K562 (cell line): ENCODE measurements around the gene SH3BP5L. TPM values are rescaled to one million over a fixed set of nuclear protein-coding genes. Genes with fewer than 3 reads are reported as not detected.

ENCODE experiments used
- CBFA2T2 ChIP-seq: fragments of 450-650 bp; conservative IDR thresholded peaks from 2 replicates; pipeline ENCODE4 v1.6.1; 2017; ENCODE audit warnings: mild to moderate bottlenecking
- CBFA2T3 ChIP-seq: fragments of 450-650 bp; IDR thresholded peaks from 2 replicates; pipeline ENCODE4 v1.6.1; 2017
- EHMT2 ChIP-seq: fragments of 450-650 bp; IDR thresholded peaks from 2 replicates; pipeline ENCODE4 v1.6.1; 2018; ENCODE audit warnings: antibody characterized with exemption
- IFI16 ChIP-seq: fragments of 250-450 bp; sonication (Bioruptor Pico); IDR thresholded peaks from 2 replicates; pipeline ENCODE4 v2.1.2; 2022; ENCODE audit warnings: mild to moderate bottlenecking, inconsistent platforms
- LCOR ChIP-seq: sonication (generic); formaldehyde crosslinking; IDR thresholded peaks from 2 replicates; pipeline ENCODE4 v1.8.0; 2022; ENCODE audit warnings: mild to moderate bottlenecking, missing genetic modification reagents
- NR2C2 ChIP-seq, 2 experiments: fragments of 200-800 bp in 1 of 2; sonication (Bioruptor generic) in 1 of 2; sonication (generic) in 1 of 2; formaldehyde crosslinking in 1 of 2; IDR thresholded peaks; 2 replicates each; pipeline versions ENCODE4 v1.6.1 to v1.8.0; 2016 to 2022; ENCODE audit warnings: mild to moderate bottlenecking in 1 of 2, missing compliant biosample characterization in 1 of 2, missing genetic modification characterization in 1 of 2, missing genetic modification reagents in 1 of 2
- POLR2G ChIP-seq: fragments of 200-400 bp; formaldehyde crosslinking; IDR thresholded peaks from 2 replicates; pipeline ENCODE4 v1.6.1; 2017; ENCODE audit warnings: low read depth, mild to moderate bottlenecking, antibody characterized with exemption, low read length, moderate library complexity
- POLR3A ChIP-seq: IDR thresholded peaks from 2 replicates; pipeline ENCODE4 v1.6.1; 2011; ENCODE audit warnings: borderline replicate concordance, mild to moderate bottlenecking, moderate library complexity; ENCODE audit not compliant: insufficient read length, insufficient read depth; ENCODE audit errors: extremely low read depth
- SIRT6 ChIP-seq: IDR thresholded peaks from one replicate; pipeline ENCODE4 v1.6.1; 2012; ENCODE audit warnings: low read depth, mild to moderate bottlenecking, control low read depth, inconsistent platforms, low read length, moderate library complexity
- SMAD4 ChIP-seq: fragments of 250-450 bp; sonication (Bioruptor Pico); conservative IDR thresholded peaks from 2 replicates; pipeline ENCODE4 v1.8.0; 2021; ENCODE audit warnings: inconsistent platforms, mild to moderate bottlenecking, moderate library complexity
- SREBF2 ChIP-seq: sonication (generic); formaldehyde crosslinking; IDR thresholded peaks from 2 replicates; pipeline ENCODE4 v1.4.0; 2020; ENCODE audit warnings: mild to moderate bottlenecking, missing genetic modification reagents
- SUPT5H ChIP-seq: fragments of 450-650 bp; IDR thresholded peaks from 2 replicates; pipeline ENCODE4 v1.6.1; 2016
- TAF7 ChIP-seq: fragments of 450-650 bp; IDR thresholded peaks from 2 replicates; pipeline ENCODE4 v1.6.1; 2016; ENCODE audit warnings: missing genetic modification characterization, missing compliant biosample characterization
- ZKSCAN1 ChIP-seq: fragments of 150-350 bp; IDR thresholded peaks from 2 replicates; pipeline ENCODE4 v1.6.1; 2016; ENCODE audit warnings: low read depth, low read length
- ZNF143 ChIP-seq: sonication (generic); formaldehyde crosslinking; IDR thresholded peaks from 2 replicates; pipeline ENCODE4 v1.9.0; 2022; ENCODE audit warnings: mild to moderate bottlenecking, missing genetic modification reagents
- ZNF324 ChIP-seq: fragments of 250-450 bp; sonication (Bioruptor Pico); IDR thresholded peaks from 2 replicates; pipeline ENCODE4 v1.4.0; 2020; ENCODE audit warnings: mild to moderate bottlenecking
- ZNF431 ChIP-seq: sonication (generic); formaldehyde crosslinking; IDR thresholded peaks from 2 replicates; pipeline ENCODE4 v1.8.0; 2022; ENCODE audit warnings: mild to moderate bottlenecking, missing genetic modification reagents
- ZSCAN29 ChIP-seq: fragments of 450-650 bp; IDR thresholded peaks from 2 replicates; pipeline ENCODE4 v1.6.1; 2017
- polyA plus RNA-seq, 8 experiments: library from polyadenylated mRNA; depleted of rRNA in 4 of 8; stranded (reverse) in 5 of 8; unstranded in 3 of 8; fragments of >200 nt; fragmentation: Nextera tagmentation in 2 of 8; fragmentation: Illumina TruSeq in 1 of 8; extraction: Ambion mirVana in 2 of 8; extraction: Trizol in 1 of 8; gene quantifications; 2 replicates each; pipeline versions ENCODE4 v1.2.1 to v1.2.3, GENCODE V29; 2011 to 2014; ENCODE audit warnings: inconsistent platforms in 1 of 8, missing spikeins in 1 of 8
- total RNA-seq, 7 experiments: library from RNA; depleted of rRNA in 6 of 7; stranded (reverse); fragments of >200 nt in 6 of 7; fragmentation: Illumina TruSeq in 2 of 7; extraction: Trizol in 2 of 7; gene quantifications; 2 replicates each; pipeline versions ENCODE4 v1.2.1 to v1.2.3, GENCODE V29; 2011 to 2021; ENCODE audit warnings: low replicate concordance in 1 of 7
- TF ChIP-seq, protein P1 (sequence below), 3 experiments: IDR thresholded peaks in 2 of 3; conservative IDR thresholded peaks in 1 of 3; 2 replicates each; pipeline ENCODE4 v1.5.1; 2011 to 2012; ENCODE audit warnings: low read length in 3 of 3, mild to moderate bottlenecking in 3 of 3, control low read depth in 2 of 3, improper control_type of control experiment in 1 of 3, inconsistent platforms in 1 of 3, low read depth in 1 of 3, mixed read lengths in 1 of 3, moderate library complexity in 1 of 3; ENCODE audit not compliant: insufficient read depth in 2 of 3
- TF ChIP-seq, protein P2 (sequence below): fragments of 450-650 bp; IDR thresholded peaks from 2 replicates; pipeline ENCODE4 v1.6.1; 2018; ENCODE audit warnings: mild to moderate bottlenecking, low read depth; ENCODE audit not compliant: partially characterized antibody
- TF ChIP-seq, protein P3 (sequence below): fragments of 450-650 bp; formaldehyde crosslinking; IDR thresholded peaks from 2 replicates; pipeline ENCODE4 v1.4.0; 2022; ENCODE audit warnings: missing genetic modification characterization
- TF ChIP-seq, protein P4 (sequence below): sonication (generic); formaldehyde crosslinking; IDR thresholded peaks from 2 replicates; pipeline ENCODE4 v1.5.0; 2020; ENCODE audit warnings: missing genetic modification reagents

Gene SH3BP5L
- total and polyA plus RNA-seq, 9 of the 15 experiments (the other 6 are each of a cell fraction or from before 2014, with no cell fraction given) = 1.9 to 26.5 (median 15.8) TPM

DNA sequence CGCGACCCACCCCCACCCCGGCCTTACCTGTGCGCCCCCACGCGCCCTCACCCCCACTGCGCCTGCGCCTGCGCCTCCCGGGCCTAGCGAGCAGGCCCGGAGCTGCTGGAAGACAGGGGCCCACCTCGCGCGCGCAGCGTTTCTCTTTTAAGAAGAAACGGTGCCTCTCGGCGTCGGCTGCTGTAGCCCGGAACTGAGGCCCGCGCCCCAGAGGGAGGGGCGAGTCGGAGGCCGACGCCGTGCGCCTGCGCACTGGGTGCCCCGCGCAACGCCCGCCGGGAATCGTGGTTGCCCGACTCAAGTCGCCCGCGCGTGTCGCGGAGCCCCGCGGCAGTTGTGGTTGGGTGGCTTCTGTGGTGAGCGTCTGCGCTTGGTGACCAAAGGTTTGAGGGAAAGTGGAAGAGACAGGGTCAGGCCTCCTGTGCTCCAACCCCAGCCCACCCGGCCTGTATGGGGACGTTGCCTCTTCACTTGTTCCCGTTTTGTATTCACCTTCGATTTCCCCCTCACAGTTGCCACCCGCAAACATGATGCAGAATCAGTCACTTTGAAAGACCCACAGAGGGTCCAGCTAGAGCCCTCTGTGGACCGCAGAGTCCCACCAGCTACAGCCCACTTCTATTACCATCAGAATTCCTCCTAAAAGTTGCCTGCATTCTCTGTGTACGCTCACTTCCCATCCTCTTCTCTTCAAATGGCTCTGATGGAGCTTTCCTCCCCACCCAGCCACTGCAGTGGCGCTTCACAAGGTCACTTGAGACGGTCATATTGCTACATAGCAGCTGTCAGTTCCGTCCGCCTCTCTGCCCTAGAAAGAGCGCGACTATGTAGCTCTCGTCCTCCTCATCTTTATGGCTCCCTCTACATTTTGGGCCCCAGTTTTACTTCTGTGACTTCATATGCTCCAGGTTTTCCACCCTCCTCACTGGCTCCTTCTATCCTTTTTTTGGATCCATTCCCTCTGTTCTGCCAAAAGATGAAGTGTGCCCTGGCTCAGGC, 33.5 kb upstream of the SH3BP5L start, which contains the start of gene ZNF692 (continued):
- TF ChIP-seq CBFA2T2 (no peak), LCOR (CRISPR knock-in tag) (peak; percentile 94), ZKSCAN1 (no peak), SREBF2 (CRISPR knock-in tag) (no peak), NR2C2 (CRISPR knock-in tag; IDR thresholded peaks at IDR 0.05) (no peak), NR2C2 (tag; IDR thresholded peaks at IDR 0.05) (peak; percentile 58), ZNF431 (CRISPR knock-in tag) (peak; percentile 71; the same call in 1 of the 2 replicates), SUPT5H (peak; percentile 95), EHMT2 (no peak), IFI16 (CRISPR knock-in tag) (no peak), SIRT6 (no peak), ZNF324 (no peak), POLR2G (peak; percentile 96), SMAD4 (CRISPR knock-in tag) (peak; percentile 64), CBFA2T3 (no peak), ZSCAN29 (no peak), ZNF143 (CRISPR knock-in tag) (peak; percentile 74), TAF7 (peak; percentile 55; the same call in 1 of the 2 replicates), POLR3A (no peak)
- TF ChIP-seq, protein P1, sequence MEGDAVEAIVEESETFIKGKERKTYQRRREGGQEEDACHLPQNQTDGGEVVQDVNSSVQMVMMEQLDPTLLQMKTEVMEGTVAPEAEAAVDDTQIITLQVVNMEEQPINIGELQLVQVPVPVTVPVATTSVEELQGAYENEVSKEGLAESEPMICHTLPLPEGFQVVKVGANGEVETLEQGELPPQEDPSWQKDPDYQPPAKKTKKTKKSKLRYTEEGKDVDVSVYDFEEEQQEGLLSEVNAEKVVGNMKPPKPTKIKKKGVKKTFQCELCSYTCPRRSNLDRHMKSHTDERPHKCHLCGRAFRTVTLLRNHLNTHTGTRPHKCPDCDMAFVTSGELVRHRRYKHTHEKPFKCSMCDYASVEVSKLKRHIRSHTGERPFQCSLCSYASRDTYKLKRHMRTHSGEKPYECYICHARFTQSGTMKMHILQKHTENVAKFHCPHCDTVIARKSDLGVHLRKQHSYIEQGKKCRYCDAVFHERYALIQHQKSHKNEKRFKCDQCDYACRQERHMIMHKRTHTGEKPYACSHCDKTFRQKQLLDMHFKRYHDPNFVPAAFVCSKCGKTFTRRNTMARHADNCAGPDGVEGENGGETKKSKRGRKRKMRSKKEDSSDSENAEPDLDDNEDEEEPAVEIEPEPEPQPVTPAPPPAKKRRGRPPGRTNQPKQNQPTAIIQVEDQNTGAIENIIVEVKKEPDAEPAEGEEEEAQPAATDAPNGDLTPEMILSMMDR (IDR thresholded peaks at IDR 0.05 in 2 of 3, conservative IDR thresholded peaks at IDR 0.05 in 1 of 3; ENCODE audit: insufficient read depth in 2 of 3, low read depth in 1 of 3, low read length in 3 of 3) = no peak
- TF ChIP-seq, protein P2, sequence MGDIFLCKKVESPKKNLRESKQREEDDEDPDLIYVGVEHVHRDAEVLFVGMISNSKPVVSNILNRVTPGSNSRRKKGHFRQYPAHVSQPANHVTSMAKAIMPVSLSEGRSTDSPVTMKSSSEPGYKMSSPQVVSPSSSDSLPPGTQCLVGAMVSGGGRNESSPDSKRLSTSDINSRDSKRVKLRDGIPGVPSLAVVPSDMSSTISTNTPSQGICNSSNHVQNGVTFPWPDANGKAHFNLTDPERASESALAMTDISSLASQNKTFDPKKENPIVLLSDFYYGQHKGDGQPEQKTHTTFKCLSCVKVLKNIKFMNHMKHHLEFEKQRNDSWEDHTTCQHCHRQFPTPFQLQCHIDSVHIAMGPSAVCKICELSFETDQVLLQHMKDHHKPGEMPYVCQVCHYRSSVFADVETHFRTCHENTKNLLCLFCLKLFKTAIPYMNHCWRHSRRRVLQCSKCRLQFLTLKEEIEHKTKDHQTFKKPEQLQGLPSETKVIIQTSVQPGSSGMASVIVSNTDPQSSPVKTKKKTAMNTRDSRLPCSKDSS = no peak
- TF ChIP-seq, protein P3, sequence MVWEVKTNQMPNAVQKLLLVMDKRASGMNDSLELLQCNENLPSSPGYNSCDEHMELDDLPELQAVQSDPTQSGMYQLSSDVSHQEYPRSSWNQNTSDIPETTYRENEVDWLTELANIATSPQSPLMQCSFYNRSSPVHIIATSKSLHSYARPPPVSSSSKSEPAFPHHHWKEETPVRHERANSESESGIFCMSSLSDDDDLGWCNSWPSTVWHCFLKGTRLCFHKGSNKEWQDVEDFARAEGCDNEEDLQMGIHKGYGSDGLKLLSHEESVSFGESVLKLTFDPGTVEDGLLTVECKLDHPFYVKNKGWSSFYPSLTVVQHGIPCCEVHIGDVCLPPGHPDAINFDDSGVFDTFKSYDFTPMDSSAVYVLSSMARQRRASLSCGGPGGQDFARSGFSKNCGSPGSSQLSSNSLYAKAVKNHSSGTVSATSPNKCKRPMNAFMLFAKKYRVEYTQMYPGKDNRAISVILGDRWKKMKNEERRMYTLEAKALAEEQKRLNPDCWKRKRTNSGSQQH = peak; percentile 3; the same call in 1 of the 2 replicates
- TF ChIP-seq, protein P4, sequence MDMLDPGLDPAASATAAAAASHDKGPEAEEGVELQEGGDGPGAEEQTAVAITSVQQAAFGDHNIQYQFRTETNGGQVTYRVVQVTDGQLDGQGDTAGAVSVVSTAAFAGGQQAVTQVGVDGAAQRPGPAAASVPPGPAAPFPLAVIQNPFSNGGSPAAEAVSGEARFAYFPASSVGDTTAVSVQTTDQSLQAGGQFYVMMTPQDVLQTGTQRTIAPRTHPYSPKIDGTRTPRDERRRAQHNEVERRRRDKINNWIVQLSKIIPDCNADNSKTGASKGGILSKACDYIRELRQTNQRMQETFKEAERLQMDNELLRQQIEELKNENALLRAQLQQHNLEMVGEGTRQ (CRISPR knock-in tag) = no peak
